A673 (cell line): ENCODE results near the gene S100A5.

Experiments
- CTCF ChIP-seq: fragments of 300-800, 200-600 bp; sonication (generic); conservative IDR thresholded peaks from 2 replicates; pipeline ENCODE4 v1.5.1; 2017; ENCODE audit warnings: low read depth, mild to moderate bottlenecking, antibody characterized with exemption, low read length, moderate library complexity, mixed read lengths
- EZH2 ChIP-seq: fragments of 200-600 bp; sonication (generic); IDR thresholded peaks from 2 replicates; pipeline ENCODE4 v1.6.1; 2017; ENCODE audit warnings: borderline replicate concordance, low read depth, mild to moderate bottlenecking, mixed read lengths, antibody characterized with exemption, low read length; ENCODE audit not compliant: poor library complexity, severe bottlenecking

GRCh38 chr1:153567621-153568366 lies 27.1 kb upstream of the S100A5 start:
- TF ChIP-seq CTCF, result no peak
- no peak for TF ChIP-seq EZH2
